HG02943 (cell line): ENCODE data around the gene SLC7A9.
"Not testable (repeated sequence)": the region's sequence is repeated elsewhere in the genome, so short reads cannot be mapped to it uniquely, and the experiment has no call there.

ENCODE experiments used
- ATAC-seq: cut with Tn5 transposase; IDR thresholded peaks from one replicate; pipeline ENCODE4 v1.9.1; 2021; ENCODE audit warnings: mild to moderate bottlenecking, low read depth, moderate library complexity; ENCODE audit not compliant: unreplicated experiment

Gene SLC7A9

DNA sequence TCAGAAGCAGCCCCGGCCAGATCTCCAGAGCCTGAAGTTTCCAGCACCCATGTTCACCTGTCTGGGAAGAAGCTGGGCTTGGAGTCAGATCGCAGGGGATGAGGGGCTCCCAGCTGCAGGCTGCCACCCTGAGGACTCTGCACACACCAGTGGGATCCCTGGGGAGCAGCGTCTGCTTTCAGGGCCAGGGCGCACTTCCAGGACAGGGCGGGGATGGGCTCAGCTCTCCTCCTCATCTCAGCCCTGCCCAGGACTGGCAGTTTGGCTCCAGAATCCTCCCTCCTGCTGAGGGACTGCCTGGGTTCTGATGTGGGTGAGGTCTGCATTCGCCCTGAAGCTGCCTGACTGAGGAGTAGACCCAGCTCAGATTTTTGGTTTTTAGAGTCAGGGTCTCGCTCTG lies 3.5 kb downstream of the SLC7A9 start:
- no peak for ATAC-seq

DNA sequence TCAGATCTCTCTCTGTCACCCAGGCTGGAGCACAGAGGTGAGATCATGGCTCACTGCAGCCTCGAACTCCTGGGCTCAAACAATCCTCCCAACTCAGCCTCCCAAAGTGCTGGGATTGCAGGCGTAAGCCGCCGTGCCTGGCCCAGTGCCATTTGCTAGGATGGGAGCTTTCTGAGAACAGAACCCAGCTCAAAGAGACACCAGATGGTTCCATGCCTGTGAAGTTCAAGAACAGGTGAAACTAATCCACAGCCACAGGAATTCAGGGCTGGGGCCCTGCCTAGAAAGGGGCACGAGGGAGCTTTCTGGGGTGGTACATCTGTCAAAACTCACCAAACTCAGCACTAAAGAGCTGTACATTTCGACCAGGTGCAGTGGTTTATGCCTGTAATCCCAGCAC lies 4.2 kb downstream of the SLC7A9 start:
- no peak for ATAC-seq

DNA sequence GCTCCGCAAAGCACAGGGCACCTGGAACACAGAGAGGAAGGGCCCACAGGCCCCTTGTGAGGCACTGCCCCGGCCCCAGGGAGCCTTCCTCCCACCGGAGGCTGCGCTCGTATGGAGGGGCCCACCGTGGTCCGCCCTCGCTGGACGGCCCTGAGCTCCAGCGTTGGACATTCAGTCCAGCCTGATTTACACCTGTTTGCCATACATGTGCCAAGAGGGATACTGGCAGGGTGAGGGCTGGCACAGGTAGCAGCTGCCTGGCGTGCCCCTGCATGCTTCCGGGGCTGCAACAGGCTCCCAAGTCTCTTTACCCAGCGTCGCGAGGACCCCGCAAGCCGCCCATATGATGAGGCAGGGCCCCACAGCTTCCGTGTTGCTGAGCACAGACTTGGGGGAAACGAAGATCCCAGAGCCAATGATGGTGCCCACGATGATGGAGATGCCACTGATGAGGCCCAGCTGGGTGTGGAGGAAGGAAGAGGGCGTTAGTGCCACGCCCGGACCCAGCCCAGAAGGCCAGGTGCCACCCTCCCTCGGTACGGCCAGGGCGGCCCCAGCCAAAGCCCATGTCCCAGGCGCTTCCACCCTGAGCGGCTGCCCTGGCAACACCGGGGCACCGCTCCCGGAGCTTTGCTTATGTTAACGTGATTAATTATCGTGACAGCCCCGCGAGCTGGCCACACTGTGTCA lies 5.1 kb downstream of the SLC7A9 start:
- no peak for ATAC-seq

DNA sequence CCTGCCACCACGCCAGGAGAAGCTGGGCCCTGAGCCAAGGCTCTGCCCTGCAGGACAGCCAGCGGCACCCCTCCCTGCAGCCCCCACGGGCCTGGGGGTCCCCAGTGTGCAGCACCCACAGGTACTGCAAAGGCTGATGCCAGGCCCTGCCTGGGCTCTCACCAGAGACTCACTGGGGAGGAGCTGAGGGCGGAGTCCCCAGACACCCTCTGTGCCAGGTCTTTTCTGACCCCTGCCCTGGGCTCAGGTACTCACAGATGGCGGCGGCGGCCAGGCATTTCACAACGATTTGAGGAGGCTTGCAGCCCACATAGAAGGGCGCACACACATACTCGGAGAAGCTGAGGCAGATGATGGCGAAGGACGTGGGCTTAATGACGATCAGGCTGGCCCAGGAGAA lies 5.7 kb downstream of the SLC7A9 start:
- no peak for ATAC-seq

DNA sequence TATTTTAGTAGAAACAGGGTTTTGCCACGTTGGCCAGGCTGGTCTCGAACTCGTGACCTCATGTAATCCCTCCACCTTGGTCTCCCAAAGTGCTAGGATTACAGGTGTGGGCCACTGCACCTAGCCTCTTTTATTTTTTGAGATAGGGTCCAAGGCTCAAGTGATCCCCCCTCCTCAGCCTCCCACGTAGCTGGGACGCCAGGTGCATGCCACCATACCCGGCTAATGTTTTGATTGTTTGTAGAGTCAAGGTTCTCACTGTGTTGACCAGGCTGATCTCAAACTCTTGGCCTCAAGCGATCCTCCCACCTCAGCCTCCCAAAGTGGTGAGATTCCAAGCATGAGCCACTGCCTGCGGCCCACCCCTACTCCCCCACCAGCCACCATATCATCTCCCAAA lies 6.3 kb downstream of the SLC7A9 start:
- ATAC-seq, result no peak

DNA sequence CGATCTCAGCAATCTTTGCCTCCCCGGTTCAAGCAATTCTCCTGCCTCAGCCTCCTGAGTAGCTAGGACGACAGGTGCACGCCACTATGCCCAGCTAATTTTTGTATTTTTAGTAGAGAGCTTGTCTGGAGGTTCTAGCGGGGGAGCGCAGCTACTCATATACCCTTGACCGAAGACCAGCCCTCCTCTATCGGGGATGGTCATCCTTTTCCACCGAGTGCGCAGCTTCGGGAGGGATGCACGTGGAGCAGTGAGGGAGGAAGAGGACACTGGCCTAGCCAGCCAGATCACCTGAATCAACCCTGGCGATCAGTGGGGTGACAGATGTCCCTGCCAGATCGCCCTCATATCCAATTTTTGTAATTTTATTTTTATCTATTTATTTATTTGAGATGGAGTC lies 6.8 kb downstream of the SLC7A9 start:
- no peak for ATAC-seq

DNA sequence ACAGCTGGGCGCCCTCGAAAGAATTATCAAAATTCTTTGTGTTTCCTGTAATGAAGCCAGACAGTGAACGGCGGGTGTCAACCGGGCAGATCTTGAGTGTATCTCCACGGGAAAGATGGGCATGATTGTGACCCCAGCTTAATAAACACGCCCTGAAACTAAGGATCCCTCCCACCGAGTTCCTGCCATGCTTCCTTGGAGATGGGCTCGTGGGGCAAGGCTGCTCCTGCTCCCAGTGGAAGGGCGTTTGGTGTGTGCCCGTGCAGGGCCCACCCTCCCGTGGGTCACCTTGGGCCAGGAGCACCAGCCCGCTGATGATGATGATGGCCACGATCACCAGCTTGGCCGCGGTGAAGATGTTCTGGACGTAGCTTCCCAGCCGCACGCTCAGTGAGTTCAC lies 7.4 kb downstream of the SLC7A9 start:
- no peak for ATAC-seq

DNA sequence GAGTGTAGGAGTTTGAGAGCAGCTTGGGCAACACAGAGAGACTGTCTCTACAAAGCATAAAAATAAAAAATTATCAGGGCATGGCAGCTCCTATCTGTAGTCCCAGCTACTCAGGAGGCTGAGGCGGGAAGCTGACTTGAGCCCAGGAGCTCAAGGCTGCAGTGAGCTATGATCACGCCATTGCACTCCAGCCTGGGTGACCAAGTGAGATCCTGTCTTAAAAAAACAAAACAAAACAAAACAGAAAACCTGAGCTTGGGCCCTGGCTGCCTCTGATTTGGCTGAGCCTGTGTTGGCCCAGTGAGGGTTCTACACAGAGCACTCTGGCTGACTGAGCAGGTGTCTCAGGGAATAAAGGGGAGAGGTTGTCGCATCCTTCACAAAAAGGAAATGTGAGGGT lies 8.0 kb downstream of the SLC7A9 start:
- no peak for ATAC-seq

DNA sequence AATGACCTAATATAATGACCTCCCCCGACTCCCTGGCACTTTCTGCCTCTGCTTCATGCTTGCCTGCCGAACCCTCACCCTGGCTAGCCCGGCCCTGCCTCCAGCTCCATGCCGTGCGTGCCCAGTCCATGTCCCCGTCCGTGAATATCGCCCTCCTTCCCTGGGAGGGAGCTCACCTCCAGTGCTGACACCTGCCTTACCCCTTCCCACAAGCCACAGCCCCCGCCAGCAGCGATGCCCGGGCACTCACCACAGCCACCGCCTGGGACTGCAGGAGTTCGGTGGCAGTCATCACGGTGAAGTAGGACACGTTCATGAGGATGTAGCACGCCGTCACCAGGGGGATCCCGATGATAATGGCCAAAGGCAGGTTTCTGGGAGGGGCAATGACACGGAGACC lies 10.0 kb downstream of the SLC7A9 start:
- no peak for ATAC-seq

DNA sequence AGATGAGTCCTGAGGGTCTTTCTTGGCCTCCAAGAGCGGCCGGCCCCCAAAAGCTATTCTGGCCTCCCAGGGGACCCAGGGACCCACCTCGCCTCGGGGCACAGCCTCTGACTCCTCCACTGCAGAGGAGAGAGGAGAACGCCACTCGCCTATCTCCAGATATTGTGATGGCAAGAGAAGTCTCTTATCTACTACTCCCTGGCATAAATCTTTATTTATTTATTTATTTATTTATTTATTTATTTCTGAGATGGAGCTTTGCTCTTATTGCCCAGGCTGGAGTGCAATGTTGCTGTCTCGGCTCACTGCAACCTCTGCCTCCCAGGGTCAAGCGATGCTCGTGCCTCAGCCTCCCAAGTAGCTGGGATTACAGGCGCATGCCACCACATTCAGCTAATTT lies 11.0 kb downstream of the SLC7A9 start:
- ATAC-seq, result no peak

DNA sequence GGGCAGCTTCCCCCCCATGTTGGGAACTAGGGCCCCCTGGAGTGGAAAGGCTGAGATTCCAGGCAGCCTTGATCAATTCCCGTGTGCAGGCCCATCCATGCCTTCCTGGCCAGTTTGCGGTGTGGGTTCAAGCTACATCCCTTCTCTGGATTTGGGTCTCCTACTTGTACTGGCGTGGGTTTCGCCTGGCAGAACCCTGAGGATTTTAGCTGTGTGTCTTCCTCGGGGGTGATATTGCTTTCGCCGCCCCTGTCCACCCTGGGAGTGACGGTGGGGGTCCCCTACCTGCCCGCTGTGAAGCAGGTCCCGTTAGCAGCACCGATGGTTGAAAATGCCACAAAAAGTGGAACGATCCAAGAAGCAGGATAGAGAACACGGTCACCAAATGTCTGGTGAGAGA lies 11.4 kb downstream of the SLC7A9 start:
- no peak for ATAC-seq

DNA sequence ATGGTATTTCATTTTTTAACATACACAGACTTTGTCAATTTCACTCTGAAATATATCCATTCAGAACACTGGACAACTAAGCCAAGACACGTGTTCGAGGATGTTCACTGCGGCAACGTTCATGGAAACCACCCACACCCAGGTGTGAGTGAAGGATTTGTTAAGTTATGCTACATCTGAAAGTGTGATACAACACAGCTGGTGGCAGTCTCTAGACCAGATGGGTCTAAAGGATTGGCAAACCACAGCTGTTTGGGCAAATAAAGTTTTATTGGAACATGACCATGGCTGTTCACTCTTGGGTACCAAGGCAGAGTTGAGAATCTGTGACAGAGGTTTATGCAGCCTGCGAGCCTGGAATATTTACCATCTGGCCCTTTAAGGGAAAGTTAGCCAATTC lies 12.0 kb downstream of the SLC7A9 start:
- no peak for ATAC-seq

DNA sequence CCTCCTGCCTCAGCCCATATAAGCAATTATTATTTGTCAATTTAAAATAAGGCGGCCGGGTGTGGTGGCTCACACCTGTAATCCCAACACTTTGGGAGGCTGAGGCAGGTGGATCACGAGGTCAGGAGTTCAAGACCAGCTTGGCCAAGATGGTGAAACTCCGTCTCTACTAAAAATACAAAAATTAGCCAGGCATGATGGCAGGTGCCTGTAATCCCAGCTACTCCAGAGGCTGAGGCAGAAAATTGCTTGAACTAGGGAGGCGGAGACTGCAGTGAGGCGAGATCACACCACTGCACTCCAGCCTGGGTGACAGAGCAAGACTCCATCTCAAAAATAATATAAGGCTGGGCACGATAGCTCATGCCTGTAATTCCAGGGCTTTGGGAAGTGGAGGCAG lies 12.7 kb downstream of the SLC7A9 start:
- not testable (repeated sequence) for ATAC-seq

DNA sequence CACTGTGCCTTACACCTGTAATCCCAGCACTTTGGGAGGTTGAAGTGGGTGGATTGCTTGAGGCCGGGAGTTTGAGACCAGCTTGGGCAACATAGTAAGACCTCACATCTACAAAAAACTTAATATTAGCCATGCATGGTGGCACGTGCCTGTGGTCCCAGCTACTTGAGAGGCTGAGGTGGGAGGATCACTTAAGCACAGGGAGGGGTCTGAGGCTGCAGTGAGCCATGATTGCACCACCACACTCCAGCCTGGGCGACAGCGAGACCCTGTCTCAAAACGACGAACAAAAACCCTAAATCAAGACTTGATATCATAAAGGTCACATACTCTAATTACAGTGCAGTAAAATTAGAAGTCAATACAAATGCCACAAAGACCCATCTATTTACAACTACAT lies 17.4 kb downstream of the SLC7A9 start:
- no peak for ATAC-seq

DNA sequence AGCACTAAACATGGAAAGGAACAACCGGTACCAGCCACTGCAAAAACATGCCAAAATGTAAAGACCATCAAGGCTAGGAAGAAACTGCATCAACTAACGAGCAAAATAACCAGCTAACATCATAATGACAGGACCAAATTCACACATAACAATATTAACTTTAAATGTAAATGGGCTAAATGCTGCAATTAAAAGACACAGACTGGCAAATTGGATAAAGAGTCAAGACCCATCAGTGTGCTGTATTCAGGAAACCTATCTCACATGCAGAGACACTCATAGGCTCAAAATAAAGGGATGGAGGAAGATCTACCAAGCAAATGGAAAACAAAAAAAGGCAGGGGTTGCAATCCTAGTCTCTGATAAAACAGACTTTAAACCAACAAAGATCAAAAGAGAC lies 21.5 kb downstream of the SLC7A9 start:
- ATAC-seq, result not testable (repeated sequence)

DNA sequence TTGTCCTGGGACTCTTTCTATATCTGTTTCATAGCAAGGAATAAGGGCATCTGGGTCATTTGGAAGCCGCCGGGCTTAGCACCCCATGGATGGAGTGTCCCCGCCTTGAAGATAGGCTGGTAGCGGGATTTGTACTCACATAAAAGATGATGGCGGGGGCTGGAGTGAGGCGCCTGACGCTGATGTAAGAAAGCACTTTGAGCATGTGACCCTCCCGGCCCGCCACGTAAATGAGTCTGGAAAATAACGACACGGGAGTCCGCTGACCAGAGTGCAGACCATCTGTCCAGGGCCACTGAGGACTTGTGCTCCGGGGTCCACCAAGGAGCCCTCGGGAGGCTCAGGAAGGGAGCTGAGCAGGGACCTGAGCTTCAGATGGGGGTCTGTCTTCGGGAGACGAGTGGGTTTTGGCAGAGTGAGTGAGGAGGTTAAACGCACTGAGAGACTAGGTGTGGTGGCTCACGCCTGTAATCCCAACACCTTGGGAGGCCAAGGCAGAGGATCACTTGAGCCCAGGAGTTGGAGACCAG lies 25.8 kb downstream of the SLC7A9 start:
- no peak for ATAC-seq

DNA sequence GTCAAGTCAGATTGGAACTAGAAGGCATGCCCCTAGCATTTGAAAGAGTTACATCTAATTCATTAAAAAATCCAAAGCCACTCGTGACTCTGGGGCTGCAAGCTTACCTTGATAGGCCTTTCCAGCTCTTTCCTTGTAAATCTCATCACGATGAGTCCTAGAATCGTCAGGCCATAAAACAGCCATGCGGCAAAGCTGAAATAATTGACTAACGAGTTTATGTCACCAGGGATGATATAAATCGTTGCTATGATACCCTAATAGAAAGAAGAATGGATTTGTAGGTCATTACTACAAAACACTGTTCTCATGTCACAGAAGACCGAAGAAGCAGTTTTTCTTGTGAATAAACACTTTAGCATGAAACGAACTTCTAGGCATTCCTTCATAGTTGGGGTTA lies 27.5 kb downstream of the SLC7A9 start:
- ATAC-seq, result no peak

DNA sequence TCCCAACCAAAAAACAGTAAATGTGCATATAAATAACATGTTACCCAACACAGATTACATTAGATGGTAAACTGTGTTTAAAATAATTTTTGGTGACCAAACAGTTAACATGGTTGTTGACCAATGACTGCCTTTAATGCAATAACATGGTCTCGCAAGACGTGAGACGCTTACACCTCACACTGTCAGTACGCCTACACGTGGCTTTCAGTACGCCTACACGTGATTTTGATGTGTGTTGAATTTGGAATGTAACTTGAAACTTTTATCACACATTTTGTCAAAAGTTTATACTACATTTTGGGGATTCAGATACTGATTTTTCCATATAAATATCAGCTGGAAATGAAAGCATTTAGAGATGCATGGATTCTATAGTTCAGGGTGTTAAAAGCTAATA lies 32.0 kb downstream of the SLC7A9 start:
- ATAC-seq, result no peak

DNA sequence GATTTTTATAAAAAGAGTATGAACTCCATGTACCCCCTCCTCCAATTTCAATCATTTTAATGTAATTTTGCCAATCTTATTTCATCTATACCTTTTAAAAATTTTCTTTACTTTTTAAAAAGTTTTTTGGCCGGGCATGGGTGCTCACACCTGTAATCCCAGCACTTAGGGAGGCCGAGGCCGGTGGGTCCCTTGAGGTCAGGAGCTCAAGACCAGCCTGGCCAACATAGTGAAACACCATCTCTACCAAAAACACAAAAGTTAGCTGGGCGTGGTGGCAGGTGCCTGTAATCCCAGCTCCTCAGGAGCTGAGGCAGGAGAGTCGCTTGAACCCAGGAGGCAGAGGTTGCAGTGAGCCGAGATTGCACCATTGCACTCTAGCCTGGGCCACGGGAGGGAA lies 36.2 kb downstream of the SLC7A9 start:
- ATAC-seq, result not testable (repeated sequence)

DNA sequence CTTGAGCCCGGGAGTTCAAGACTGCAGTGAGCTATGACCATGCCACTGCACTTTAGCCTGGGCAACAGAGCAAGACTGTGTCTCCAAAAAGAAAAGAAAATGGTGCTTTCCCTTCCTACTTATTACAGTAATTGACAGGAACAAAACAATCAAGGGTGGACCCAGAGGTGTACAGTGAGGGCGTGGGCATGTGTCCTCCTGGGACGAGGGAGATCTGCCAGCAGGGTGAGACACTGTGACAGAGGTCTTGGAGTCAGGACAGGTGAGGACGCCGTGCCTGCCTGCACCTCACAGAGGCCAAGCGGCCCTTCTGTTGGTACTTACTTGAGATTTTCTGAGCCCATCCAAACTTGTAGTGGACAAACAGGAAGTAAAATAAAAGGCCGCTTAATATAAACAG lies 36.7 kb downstream of the SLC7A9 start:
- ATAC-seq, result not testable (repeated sequence)

DNA sequence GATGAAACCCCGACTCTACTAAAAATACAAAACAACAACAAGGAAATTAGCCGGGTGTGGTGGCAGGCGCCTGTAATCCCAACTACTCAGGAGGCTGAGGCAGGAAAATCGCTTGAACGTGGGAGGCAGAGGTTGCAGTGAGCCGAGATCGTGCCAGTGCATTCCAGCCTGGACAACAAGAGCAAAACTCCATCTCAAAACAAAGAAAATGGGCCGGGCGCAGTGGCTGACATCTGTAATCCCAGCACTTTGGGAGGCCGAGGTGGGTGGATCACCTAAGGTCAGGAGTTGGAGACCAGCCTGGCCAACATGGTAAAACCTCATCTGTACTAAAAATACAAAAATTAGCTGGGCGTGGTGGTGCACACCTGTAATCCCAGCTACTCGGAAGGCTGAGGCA lies 37.5 kb downstream of the SLC7A9 start:
- ATAC-seq, result not testable (repeated sequence)

DNA sequence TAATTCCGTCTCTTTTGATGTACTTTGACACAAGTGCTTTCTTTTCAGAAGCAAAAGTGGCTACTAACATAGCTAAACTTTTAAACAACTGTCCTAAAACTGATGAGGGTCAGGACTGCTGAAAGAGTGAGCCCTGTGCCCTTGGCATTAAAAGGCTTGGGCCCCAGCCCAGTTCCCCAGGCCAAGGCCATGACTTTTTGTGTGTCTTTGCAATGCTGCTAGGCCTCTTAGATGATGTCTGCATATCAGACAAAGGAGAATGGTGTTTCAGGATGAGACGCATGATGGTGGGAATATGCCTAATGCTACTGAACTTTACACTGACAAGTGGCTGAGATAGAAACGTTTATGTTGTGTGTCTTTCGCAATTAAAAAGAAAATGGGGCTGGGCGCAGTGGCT lies 38.0 kb downstream of the SLC7A9 start:
- no peak for ATAC-seq
